22Rv1 (cell line): Measurements from ENCODE around the gene ABL1.

Experiments
- H3K27ac ChIP-seq: fragments of 450-650 bp; 2 replicates; pipeline ENCODE4 v1.5.1; 2017
- CTCF ChIP-seq: fragments of 450-650 bp; IDR thresholded peaks from 2 replicates; pipeline ENCODE4 v1.5.1; 2017; ENCODE audit warnings: mild to moderate bottlenecking
- ZFX ChIP-seq: fragments of 450-650 bp; IDR thresholded peaks from 2 replicates; pipeline ENCODE4 v1.6.1; 2017; ENCODE audit warnings: antibody characterized with exemption, borderline replicate concordance

ABL1 gene

DNA sequence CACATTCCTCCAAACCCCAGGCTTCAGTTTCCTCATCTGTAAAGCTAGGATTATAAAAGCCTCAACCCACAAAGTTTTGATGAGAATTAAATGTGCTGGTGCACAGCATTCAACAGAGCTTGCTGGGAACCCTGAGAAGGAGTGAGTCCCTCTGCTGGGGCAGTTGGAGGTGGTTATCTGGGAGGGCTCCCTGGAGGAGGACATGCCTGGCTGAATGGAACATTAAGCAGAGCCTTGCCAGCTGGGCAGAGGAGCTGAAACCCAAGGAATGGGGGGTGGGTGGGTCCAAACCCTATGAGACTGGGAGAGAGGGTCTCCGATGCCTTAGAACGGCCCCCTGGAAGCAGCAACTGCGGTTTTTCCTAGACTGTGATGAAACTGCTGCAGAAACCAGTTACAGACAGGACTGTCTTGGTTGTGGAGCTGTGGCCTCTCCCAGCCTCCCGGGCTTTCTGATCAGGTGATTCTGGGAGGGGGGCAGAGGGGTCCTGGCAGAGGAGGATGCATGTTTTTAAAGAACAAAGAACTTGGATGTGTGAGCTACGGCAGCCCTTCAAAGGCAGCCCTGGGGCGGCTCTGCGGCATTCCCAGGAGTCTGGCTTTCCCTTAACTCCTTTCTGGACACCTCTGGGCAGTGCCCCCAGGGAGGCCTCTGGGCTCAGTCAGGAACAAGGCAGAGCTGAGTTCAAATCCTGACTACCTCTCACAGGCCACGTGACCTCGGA, 83.2 kb downstream of the ABL1 start:
- TF ChIP-seq CTCF (no peak), ZFX (no peak)
- H3K27ac ChIP-seq: no peak overlapping the region

GRCh38 chr9:130918826-130919558, 83.9 kb downstream of the ABL1 start:
- TF ChIP-seq CTCF (no peak), ZFX (no peak)
- H3K27ac ChIP-seq: no peak overlapping the region

DNA sequence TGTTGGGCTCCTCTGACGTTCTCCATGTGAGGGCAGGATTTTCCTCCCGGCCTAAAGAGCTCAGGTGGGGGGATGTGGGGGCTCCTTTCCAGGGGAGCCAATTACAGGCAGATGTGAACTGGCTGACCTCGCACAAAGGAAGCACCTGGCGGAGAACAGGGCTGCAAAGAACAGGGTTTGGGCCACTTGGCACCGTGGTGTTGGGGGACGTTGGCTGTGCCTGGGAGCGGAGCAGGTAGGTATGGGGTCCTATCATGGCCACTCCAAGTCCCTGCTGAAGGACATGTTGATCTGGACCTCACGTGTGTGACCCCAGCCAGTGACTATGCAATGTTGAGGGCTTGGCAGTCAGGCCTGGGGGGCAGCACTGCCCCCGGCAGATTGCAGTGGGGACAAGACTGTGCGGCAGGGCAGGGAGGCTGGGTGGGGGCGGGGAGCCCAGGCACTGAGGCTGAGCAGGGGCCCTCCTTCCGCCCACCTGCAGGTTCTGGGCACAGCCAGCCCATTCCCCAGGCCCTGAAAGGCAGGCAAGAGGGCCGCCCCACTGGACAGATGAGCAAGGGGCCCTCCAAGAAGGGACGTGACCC, 84.6 kb downstream of the ABL1 start:
- TF ChIP-seq CTCF: no peak
- no peak for TF ChIP-seq ZFX
- H3K27ac ChIP-seq: no peak overlapping the region

DNA sequence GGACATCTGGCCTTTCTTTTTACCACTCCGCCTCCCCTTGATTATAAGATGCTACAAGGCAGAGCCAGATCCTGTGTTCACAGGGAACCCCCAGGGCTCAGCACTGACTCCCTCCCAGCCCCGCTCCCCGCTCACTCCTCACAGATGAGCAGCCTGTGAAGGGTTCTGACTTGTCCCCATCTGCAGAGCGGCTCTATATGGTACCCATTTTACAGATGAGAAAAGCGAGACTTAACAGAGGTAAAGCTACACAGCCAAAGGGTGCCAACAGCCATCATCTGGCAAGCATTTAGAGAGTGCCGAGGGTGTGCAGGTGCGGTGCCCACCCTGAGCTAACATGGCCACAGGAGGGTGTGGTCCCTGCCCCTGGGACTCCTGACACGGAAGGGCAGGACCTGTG, 85.2 kb downstream of the ABL1 start:
- no peak overlapping the region for H3K27ac ChIP-seq
- TF ChIP-seq CTCF (no peak), ZFX (no peak)

- TF ChIP-seq ZFX (no peak), CTCF (no peak)
- H3K27ac ChIP-seq: no peak overlapping the region
These were observed 85.8 kb downstream of the ABL1 start for GRCh38 chr9:130920762-130921299.

DNA sequence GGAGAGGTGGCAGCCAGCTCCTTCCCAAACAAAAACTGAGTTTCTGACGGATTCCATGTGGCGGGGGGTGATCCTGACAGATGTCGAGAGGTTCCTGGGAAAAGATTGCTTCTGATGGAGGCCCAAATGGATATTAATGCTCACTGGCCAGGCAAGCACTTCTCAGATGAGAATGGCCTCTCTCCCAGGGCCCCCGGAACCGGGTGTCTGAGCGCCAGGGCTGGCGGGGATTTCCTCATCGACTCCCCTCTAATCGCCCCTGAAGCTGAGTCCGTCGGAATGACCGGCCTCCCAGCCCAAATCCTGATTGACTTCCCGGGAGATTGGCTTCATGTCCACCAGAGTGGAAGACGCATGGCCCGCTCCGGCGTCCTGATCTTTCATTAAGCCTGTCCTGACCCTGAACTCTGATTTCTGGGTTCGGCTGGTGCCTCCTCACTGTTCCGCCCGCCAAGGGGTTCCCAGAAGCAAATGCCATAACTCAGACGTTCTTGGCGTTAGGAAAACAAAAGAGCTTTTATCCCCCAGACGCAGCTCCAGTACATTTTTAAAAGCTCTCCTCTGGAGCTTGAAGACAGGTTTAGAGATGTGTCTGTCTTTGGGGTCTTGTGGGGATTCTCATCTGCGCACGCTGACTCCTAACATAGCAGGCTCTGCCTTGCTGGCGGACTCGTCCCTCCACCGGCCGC, 86.4 kb downstream of the ABL1 start:
- H3K27ac ChIP-seq: no peak overlapping the region
- TF ChIP-seq ZFX (no peak), CTCF (no peak)
